Breast epithelium (tissue), 4 donors: ENCODE data around the gene CYP26A1. TPM values are rescaled to one million over a fixed set of nuclear protein-coding genes. Genes with fewer than 3 reads are reported as not detected.

Experiments
- DNase-seq, 2 donors: peaks; one replicate each; pipeline ENCODE4 v3.0.0-alpha.2; 2019; ENCODE audit warnings: low spot score in 2 of 2
- H3K27ac ChIP-seq, 2 donors: fragments of 200-600 bp; sonication (generic) in 1 of 2; one replicate each; pipeline ENCODE4 v1.5.1; 2016 to 2019; ENCODE audit warnings: mild to moderate bottlenecking in 1 of 2
- H3K27me3 ChIP-seq, 2 donors: fragments of 200-600 bp; sonication (generic) in 1 of 2; one replicate each; pipeline versions ENCODE4 v1.5.1 to v1.6.0; 2017 to 2019; ENCODE audit warnings: control low read depth in 1 of 2, mild to moderate bottlenecking in 1 of 2
- H3K36me3 ChIP-seq: fragments of 200-600 bp; one replicate; pipeline ENCODE4 v1.5.1; 2019
- H3K4me1 ChIP-seq, 2 donors: fragments of 200-600 bp; sonication (generic); one replicate each; pipeline ENCODE4 v1.5.1; 2016 to 2019; ENCODE audit warnings: control low read depth in 1 of 2
- H3K4me3 ChIP-seq, 3 donors: fragments of 200-600 bp; sonication (generic); 1 replicate in 2 of 3; 2 replicates in 1 of 3; pipeline ENCODE4 v1.5.1; 2016 to 2019; ENCODE audit warnings: mild to moderate bottlenecking in 3 of 3, moderate library complexity in 2 of 3
- H3K9me3 ChIP-seq, 2 donors: fragments of 200-600 bp; sonication (generic) in 1 of 2; one replicate each; pipeline ENCODE4 v1.5.1; 2016 to 2019; ENCODE audit warnings: control low read depth in 1 of 2
- POLR2A ChIP-seq: fragments of 450-650 bp; IDR thresholded peaks from one replicate; pipeline ENCODE4 v1.6.1; 2016; ENCODE audit warnings: antibody characterized with exemption, mild to moderate bottlenecking, moderate library complexity
- POLR2AphosphoS5 ChIP-seq, 3 donors: sonication (generic); formaldehyde crosslinking; IDR thresholded peaks; one replicate each; pipeline ENCODE4 v1.6.1; 2017; ENCODE audit warnings: antibody characterized with exemption in 3 of 3
- intact Hi-C: fragments of 100-400 bp; cut with DNase I; formaldehyde crosslinking; loops from one replicate; pipeline ENCODE4 v1.15.1; 2023; ENCODE audit warnings: low total_unique reads
- total RNA-seq, 3 donors: library from RNA; depleted of rRNA; stranded (reverse); fragments of >200 nt; gene quantifications; one replicate each; pipeline ENCODE4 v1.1.0, GENCODE V29; 2016
- TF ChIP-seq, protein P1 (sequence below), 3 donors: fragments of 450-650 bp; IDR thresholded peaks; one replicate each; pipeline ENCODE4 v1.5.1; 2016 to 2017; ENCODE audit warnings: antibody characterized with exemption in 3 of 3, mild to moderate bottlenecking in 3 of 3, moderate library complexity in 3 of 3

Gene CYP26A1
- total RNA-seq, 3 donors from 2014 or later = 0.33 to 2.3 TPM; not detected in 1

DNA sequence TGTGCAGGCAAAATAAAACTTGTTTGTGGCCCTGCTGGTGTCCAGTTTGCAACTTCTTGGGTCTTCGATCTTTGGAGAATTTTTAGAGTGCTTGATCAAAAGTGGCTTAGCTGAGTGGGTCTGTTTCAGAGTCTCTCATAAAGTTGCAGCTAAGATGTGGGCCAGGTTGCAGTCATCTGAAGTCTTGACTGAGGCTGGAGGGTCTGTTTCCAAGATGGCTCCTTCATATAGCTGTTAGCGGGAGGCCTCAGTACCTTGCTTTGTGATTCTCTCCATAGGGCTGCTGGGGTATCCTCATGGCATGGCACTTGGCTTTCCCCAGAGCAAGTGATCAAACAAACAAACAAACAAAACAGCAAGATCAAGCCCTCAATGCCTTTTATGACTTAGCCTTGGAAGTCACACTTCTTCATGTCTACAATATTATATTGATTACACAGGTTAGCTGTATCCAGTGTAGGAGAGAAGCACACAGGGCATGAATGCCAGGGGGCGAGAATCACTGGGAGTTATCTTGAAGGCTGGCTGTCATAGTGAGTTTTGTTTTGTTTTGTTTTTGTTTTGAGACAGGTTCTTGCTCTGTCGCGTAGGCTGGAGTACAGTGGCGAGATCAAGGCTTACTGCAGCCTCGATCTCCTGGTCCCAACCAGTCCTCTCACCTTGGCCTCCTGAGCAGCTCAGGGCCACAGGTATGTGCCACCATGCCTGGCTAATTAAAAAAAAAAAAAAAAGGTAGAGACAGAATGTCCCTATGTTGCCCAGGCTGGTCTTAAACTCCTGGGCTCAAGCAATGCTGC, 10.2 kb downstream of the CYP26A1 start:
- Histone ChIP-seq H3K27ac (no peak overlapping the region), H3K36me3 (no peaks in the 10 kb centered on the region), H3K9me3 (no peaks in the 10 kb centered on the region), H3K27me3 (peaks cover 0 to 8% of the 10 kb centered on the region in 2 donors), H3K4me1 (no peaks in the 10 kb centered on the region), H3K4me3 (no peak overlapping the region)
- intact Hi-C loops = no loop called here
- TF ChIP-seq, protein P1, sequence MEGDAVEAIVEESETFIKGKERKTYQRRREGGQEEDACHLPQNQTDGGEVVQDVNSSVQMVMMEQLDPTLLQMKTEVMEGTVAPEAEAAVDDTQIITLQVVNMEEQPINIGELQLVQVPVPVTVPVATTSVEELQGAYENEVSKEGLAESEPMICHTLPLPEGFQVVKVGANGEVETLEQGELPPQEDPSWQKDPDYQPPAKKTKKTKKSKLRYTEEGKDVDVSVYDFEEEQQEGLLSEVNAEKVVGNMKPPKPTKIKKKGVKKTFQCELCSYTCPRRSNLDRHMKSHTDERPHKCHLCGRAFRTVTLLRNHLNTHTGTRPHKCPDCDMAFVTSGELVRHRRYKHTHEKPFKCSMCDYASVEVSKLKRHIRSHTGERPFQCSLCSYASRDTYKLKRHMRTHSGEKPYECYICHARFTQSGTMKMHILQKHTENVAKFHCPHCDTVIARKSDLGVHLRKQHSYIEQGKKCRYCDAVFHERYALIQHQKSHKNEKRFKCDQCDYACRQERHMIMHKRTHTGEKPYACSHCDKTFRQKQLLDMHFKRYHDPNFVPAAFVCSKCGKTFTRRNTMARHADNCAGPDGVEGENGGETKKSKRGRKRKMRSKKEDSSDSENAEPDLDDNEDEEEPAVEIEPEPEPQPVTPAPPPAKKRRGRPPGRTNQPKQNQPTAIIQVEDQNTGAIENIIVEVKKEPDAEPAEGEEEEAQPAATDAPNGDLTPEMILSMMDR (IDR thresholded peaks at IDR 0.05) = no peak
- TF ChIP-seq POLR2AphosphoS5 (IDR thresholded peaks at IDR 0.05) (no peak), POLR2A (no peak)
- no peak for DNase-seq

DNA sequence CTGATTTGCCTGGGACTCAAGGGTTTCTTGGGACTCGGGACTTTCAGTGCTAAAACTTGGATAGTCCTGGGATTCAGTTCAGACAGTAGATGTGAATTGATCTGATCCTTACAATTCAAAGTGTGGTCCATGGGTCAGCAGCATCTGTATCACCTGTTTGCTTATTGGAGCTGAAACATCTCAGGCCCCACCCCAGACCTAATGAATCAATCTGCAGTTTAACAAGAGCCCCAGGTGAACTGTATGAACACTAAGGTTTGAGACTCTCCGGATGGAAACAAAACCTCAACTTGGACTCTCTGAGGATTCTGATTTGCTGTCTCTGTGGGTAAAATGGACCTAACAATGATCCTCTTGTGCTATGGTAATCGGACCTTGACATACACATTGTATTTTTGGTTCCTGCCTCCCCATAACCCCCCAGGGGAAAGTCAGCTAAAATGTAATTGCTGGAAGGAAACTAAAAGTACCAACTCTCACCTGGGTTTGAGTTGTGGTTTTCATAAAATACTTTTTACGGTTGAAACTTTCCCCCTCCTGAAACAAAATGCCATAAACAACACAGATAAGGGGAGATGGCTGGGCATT, 11.7 kb downstream of the CYP26A1 start:
- no peak for DNase-seq
- H3K27me3 ChIP-seq = peaks cover 0 to 4% of the 10 kb centered on the region in 2 donors
- H3K4me1 ChIP-seq = no peaks in the 10 kb centered on the region
- intact Hi-C loops = no loop called here
- no peak overlapping the region for H3K27ac ChIP-seq
- no peaks in the 10 kb centered on the region for H3K9me3 ChIP-seq
- H3K4me3 ChIP-seq = no peak overlapping the region
- no peak for TF ChIP-seq POLR2A
- TF ChIP-seq, protein P1 (IDR thresholded peaks at IDR 0.05) = no peak
- no peak for TF ChIP-seq POLR2AphosphoS5 (IDR thresholded peaks at IDR 0.05)
- H3K36me3 ChIP-seq = no peaks in the 10 kb centered on the region

DNA sequence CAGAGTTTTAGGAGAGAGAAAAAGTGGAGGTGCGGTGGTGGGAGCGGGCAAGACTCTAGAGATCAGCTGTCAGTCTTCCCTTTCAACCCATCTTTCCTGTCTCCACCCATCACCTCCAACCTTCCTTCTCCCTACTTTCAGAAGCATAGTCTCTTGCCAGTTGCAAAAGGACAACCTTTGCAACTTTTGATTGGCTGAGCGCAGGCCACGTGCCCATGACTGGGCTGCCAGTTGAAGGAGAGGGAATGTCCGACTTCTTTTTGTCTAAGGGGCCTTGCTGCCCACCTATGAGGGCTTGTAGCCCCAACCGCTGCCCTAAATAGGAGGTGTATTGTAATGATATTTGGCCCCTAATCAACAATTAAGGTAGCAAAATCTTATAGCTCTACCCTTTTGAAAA, 12.6 kb downstream of the CYP26A1 start:
- H3K4me1 ChIP-seq = no peaks in the 10 kb centered on the region
- no peaks in the 10 kb centered on the region for H3K36me3 ChIP-seq
- TF ChIP-seq, protein P1 (IDR thresholded peaks at IDR 0.05) = no peak
- TF ChIP-seq POLR2A (no peak), POLR2AphosphoS5 (IDR thresholded peaks at IDR 0.05) (no peak)
- no peak overlapping the region for H3K4me3 ChIP-seq
- H3K9me3 ChIP-seq = no peaks in the 10 kb centered on the region
- DNase-seq = no peak
- intact Hi-C loops = no loop called here
- no peaks in the 10 kb centered on the region for H3K27me3 ChIP-seq
- no peak overlapping the region for H3K27ac ChIP-seq

DNA sequence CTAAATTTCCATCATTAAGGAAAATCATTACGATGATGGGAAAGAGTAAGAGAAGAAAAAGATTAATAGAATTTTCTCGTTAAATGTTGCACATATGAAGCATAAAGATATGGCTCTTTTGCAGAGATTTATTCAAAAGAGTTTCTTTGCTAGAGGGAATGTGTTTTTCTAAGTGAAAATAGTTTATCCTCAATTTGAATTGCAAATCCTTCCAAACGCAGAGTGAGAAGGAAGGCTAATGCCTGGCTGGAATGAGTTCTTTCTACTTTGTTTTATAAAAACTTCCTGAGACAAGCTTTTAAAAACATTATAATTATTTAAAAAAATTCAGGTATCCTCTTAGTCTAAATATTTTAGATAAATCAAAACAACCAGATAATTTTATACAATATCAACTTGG, 14.2 kb downstream of the CYP26A1 start:
- intact Hi-C loops = no loop called here
- H3K27me3 ChIP-seq = no peaks in the 10 kb centered on the region

More for the DNA sequence above, 14.2 kb downstream of the CYP26A1 start:
- Histone ChIP-seq H3K4me1 (no peaks in the 10 kb centered on the region), H3K9me3 (no peaks in the 10 kb centered on the region), H3K27ac (no peak overlapping the region), H3K36me3 (no peaks in the 10 kb centered on the region), H3K4me3 (no peak overlapping the region)
- TF ChIP-seq, protein P1 (IDR thresholded peaks at IDR 0.05) = no peak
- TF ChIP-seq POLR2A = no peak
- TF ChIP-seq POLR2AphosphoS5 (IDR thresholded peaks at IDR 0.05) = no peak
- DNase-seq = no peak
